ENCODE measurements around the gene LCOR.

GRCh38 chr10:97015240-97015639 lies 183.1 kb downstream of the LCOR start:
- TF ChIP-seq CTCF (IDR thresholded peaks at IDR 0.05) (no peak), POLR2A (IDR thresholded peaks at IDR 0.05) (no peak)

All from heart left ventricle (tissue), 13 donors.